Measurements from ENCODE around the gene TFDP2. TPM values are rescaled to one million over a fixed set of nuclear protein-coding genes. Genes with fewer than 3 reads are reported as not detected.
A peak's percentile ranks its signal among the peaks of the same experiment; 100 is the strongest.
"Not testable (repeated sequence)": the region's sequence is repeated elsewhere in the genome, so short reads cannot be mapped to it uniquely, and the experiment has no call there.

Gene TFDP2
- total RNA-seq, 1 donor from 2014 or later = 173 TPM

DNA sequence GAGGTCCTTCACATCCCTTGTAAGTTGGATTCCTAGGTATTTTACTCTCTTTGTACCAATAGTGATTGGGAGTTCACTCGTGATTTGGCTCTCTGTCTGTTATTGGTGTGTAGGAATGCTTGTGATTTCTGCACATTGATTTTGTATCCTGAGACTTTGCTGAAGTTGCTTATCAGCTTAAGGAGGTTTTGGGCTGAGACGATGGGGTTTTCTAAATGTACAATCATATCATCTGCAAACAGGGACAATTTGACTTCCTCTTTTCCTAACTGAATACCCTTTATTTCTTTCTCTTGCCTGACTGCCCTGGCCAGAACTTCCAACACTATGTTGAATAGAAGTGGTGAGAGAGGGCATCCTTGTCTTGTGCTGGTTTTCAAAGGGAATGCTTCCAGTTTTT lies 12.3 kb downstream of the TFDP2 start:
- not testable (repeated sequence) for H2AFZ ChIP-seq (replicated peaks); H3K4me1 ChIP-seq; H3K27me3 Mint-ChIP-seq (ENCODE audit: insufficient read depth, low read depth); H4K20me1 ChIP-seq (ENCODE audit: low read depth); H3K4me3 Mint-ChIP-seq; H3K4me3 ChIP-seq; H3K27ac ChIP-seq; H3K36me3 ChIP-seq; H3K79me2 ChIP-seq (ENCODE audit: low read depth); DNase-seq (ENCODE audit: low spot score); H3K27ac Mint-ChIP-seq; H3F3A ChIP-seq (ENCODE audit: low read depth); H3K27me3 ChIP-seq; H3K4me2 ChIP-seq; H3K4me1 Mint-ChIP-seq; H3K9me3 ChIP-seq (ENCODE audit: low read depth); H3K9ac ChIP-seq
- Mint-ChIP-seq H3K9me3 (peaks cover 29% of the 10 kb centered on the region), H3K36me3 (peaks cover 29% of the 10 kb centered on the region)

DNA sequence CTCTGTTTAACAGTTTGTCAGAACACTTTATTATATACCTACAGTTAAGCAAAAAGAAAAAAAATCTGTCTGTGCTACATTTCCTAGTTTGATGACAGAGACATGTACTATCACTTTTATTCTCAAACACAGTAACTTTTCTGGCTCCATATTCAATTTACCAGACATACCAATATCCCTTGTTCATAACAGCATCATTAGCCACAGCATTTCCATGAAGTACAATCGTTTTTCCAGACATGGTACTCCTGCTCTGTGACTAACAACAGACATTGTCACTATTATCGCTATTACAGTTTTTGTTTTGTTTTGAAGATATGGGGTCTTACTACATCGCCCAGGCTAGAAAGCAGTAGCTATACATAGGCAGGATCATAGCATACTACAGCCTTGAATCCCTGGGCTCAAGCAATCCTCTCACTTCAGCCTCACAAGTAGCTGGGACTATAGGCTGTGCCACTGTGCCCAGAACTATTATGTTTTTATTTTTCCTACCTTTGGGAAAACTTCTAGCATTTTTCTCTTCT lies 14.5 kb downstream of the TFDP2 start:
- Histone ChIP-seq H3K9me3 (ENCODE audit: low read depth) (no peaks in the 10 kb centered on the region), H3K4me2 (no peak overlapping the region), H3K36me3 (no peaks in the 10 kb centered on the region), H3F3A (ENCODE audit: low read depth) (no peaks in the 10 kb centered on the region), H3K27me3 (no peaks in the 10 kb centered on the region), H3K4me1 (no peaks in the 10 kb centered on the region), H3K27ac (no peak overlapping the region), H2AFZ (replicated peaks) (no peak overlapping the region), H4K20me1 (ENCODE audit: low read depth) (no peaks in the 10 kb centered on the region), H3K79me2 (ENCODE audit: low read depth) (peaks cover 4% of the 10 kb centered on the region), H3K4me3 (no peak overlapping the region), H3K9ac (no peak overlapping the region)
- H3K9me3 Mint-ChIP-seq = peaks cover 17% of the 10 kb centered on the region
- H3K36me3 Mint-ChIP-seq = peaks cover 23% of the 10 kb centered on the region
- H3K4me1 Mint-ChIP-seq = no peaks in the 10 kb centered on the region
- no peak for TF ChIP-seq EZH2 (IDR thresholded peaks at IDR 0.05)
- TF ChIP-seq, protein P1, sequence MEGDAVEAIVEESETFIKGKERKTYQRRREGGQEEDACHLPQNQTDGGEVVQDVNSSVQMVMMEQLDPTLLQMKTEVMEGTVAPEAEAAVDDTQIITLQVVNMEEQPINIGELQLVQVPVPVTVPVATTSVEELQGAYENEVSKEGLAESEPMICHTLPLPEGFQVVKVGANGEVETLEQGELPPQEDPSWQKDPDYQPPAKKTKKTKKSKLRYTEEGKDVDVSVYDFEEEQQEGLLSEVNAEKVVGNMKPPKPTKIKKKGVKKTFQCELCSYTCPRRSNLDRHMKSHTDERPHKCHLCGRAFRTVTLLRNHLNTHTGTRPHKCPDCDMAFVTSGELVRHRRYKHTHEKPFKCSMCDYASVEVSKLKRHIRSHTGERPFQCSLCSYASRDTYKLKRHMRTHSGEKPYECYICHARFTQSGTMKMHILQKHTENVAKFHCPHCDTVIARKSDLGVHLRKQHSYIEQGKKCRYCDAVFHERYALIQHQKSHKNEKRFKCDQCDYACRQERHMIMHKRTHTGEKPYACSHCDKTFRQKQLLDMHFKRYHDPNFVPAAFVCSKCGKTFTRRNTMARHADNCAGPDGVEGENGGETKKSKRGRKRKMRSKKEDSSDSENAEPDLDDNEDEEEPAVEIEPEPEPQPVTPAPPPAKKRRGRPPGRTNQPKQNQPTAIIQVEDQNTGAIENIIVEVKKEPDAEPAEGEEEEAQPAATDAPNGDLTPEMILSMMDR (IDR thresholded peaks at IDR 0.05) = no peak
- no peak for TF ChIP-seq EZH2phosphoT487 (IDR thresholded peaks at IDR 0.05)
- no peaks in the 10 kb centered on the region for H3K27me3 Mint-ChIP-seq (ENCODE audit: insufficient read depth, low read depth)
- no peak overlapping the region for H3K27ac Mint-ChIP-seq
- DNase-seq (ENCODE audit: low spot score) = no peak
- no peak overlapping the region for H3K4me3 Mint-ChIP-seq

DNA sequence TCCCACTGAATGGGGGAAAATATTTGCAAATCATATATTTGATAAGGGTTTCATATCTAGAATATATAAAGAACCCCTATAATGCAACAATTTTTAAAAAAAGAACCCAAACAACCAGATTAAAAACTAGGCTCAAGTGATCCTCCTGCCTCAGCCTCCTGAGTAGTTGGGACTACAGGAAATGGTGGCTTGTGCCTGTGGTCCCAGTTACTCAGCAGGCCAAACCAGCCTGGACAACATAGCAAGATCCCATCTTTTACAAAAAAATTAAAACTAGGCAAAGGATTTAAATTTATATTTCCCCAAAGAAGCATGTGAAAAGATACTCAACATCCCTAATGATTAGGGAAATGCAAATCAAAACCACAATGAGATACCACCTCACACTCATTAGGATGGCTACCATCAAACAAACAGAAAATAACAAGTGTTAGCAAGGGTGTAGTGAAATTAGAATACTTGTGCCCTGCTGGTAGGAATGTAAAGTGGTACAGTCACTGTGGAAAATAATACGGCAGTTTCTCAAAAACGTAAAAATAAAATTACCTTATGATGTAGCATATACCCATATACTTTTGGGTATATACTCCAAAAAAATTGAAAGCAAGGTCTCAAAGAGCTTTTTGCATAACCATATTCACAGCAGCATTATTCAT lies 19.7 kb downstream of the TFDP2 start:
- no peaks in the 10 kb centered on the region for H4K20me1 ChIP-seq (ENCODE audit: low read depth)
- peak overlapping the region; percentile 95 for H3K27ac ChIP-seq

More for the DNA sequence above, 19.7 kb downstream of the TFDP2 start:
- H3K79me2 ChIP-seq (ENCODE audit: low read depth) = peaks cover 23% of the 10 kb centered on the region
- peaks cover 23% of the 10 kb centered on the region for H3F3A ChIP-seq (ENCODE audit: low read depth)
- DNase-seq (ENCODE audit: low spot score) = no peak
- H3K9me3 ChIP-seq (ENCODE audit: low read depth) = no peaks in the 10 kb centered on the region
- no peak overlapping the region for H3K4me3 ChIP-seq
- H3K36me3 Mint-ChIP-seq = peaks cover 7% of the 10 kb centered on the region
- H3K27me3 ChIP-seq = no peaks in the 10 kb centered on the region
- peaks cover 7% of the 10 kb centered on the region for H3K4me1 Mint-ChIP-seq
- no peak overlapping the region for H2AFZ ChIP-seq (replicated peaks)
- H3K9me3 Mint-ChIP-seq = no peaks in the 10 kb centered on the region
- H3K4me3 Mint-ChIP-seq = no peak overlapping the region
- no peak overlapping the region for H3K27ac Mint-ChIP-seq
- H3K27me3 Mint-ChIP-seq (ENCODE audit: insufficient read depth, low read depth) = no peaks in the 10 kb centered on the region
- no peak overlapping the region for H3K9ac ChIP-seq
- TF ChIP-seq, protein P1 (IDR thresholded peaks at IDR 0.05) = peak; percentile 23
- TF ChIP-seq EZH2phosphoT487 (IDR thresholded peaks at IDR 0.05) = no peak
- no peak for TF ChIP-seq EZH2 (IDR thresholded peaks at IDR 0.05)
- H3K36me3 ChIP-seq = no peaks in the 10 kb centered on the region
- H3K4me1 ChIP-seq = peaks cover 19% of the 10 kb centered on the region
- H3K4me2 ChIP-seq = no peak overlapping the region
